Activated gamma-delta T cell treated with Interleukin-2 at 50 U/mL for 16 hours (primary cell): ENCODE results near the gene SH2D1A.
A peak's percentile ranks its signal among the peaks of the same experiment; 100 is the strongest.
"Not testable (repeated sequence)": the region's sequence is repeated elsewhere in the genome, so short reads cannot be mapped to it uniquely, and the experiment has no call there.

Source experiments
- DNase-seq: peaks from one replicate; pipeline ENCODE4 v3.0.0-alpha.2; 2020

SH2D1A gene

GRCh38 chrX:124358800-124359383 is 12.5 kb downstream of the SH2D1A start:
- DNase-seq = no peak

GRCh38 chrX:124362072-124362471 is 15.7 kb downstream of the SH2D1A start:
- DNase-seq = peak; percentile 5

GRCh38 chrX:124362761-124363160 is 16.4 kb downstream of the SH2D1A start:
- DNase-seq = no peak

GRCh38 chrX:124369722-124370121 is 23.4 kb downstream of the SH2D1A start:
- DNase-seq = no peak

GRCh38 chrX:124373348-124373747 is 27.0 kb downstream of the SH2D1A start:
- DNase-seq = no peak

- DNase-seq = no peak
Measured at GRCh38 chrX:124378643-124379042, 32.3 kb downstream of the SH2D1A start.

- no peak for DNase-seq
Measured at GRCh38 chrX:124383354-124383753, 37.0 kb downstream of the SH2D1A start.

- no peak for DNase-seq
Measured at GRCh38 chrX:124386401-124386800, 40.0 kb downstream of the SH2D1A start.

GRCh38 chrX:124388562-124388961 is 42.2 kb downstream of the SH2D1A start:
- DNase-seq = peak; percentile 63

- no peak for DNase-seq
Measured at GRCh38 chrX:124392794-124393193, 46.4 kb downstream of the SH2D1A start.

GRCh38 chrX:124393238-124393637 is 46.9 kb downstream of the SH2D1A start:
- DNase-seq = no peak

- DNase-seq = no peak
Measured at GRCh38 chrX:124393659-124394058, 47.3 kb downstream of the SH2D1A start.

GRCh38 chrX:124395145-124395880 is 49.0 kb downstream of the SH2D1A start:
- no peak for DNase-seq

- DNase-seq = no peak
Measured at GRCh38 chrX:124401696-124402095, 55.3 kb downstream of the SH2D1A start.

GRCh38 chrX:124405868-124406267 is 59.5 kb downstream of the SH2D1A start:
- no peak for DNase-seq

GRCh38 chrX:124406294-124407014 is 60.1 kb downstream of the SH2D1A start:
- DNase-seq = peak; percentile 60

- DNase-seq = no peak
Measured at GRCh38 chrX:124407226-124407625, 60.9 kb downstream of the SH2D1A start.

- DNase-seq = not testable (repeated sequence)
Measured at GRCh38 chrX:124408380-124408779, 62.0 kb downstream of the SH2D1A start.

GRCh38 chrX:124413244-124413643 is 66.9 kb downstream of the SH2D1A start:
- no peak for DNase-seq

- DNase-seq = no peak
Measured at GRCh38 chrX:124414281-124414680, 67.9 kb downstream of the SH2D1A start.

GRCh38 chrX:124415115-124415800 is 68.9 kb downstream of the SH2D1A start:
- no peak for DNase-seq

- no peak for DNase-seq
Measured at GRCh38 chrX:124421898-124422655, 75.7 kb downstream of the SH2D1A start.
